ENCODE measurements around the gene LMX1A.

GRCh38 chr1:165342168-165342567 lies 14.3 kb downstream of the LMX1A start:
- no peak for TF ChIP-seq POLR2AphosphoS5 (IDR thresholded peaks at IDR 0.05; ENCODE audit: insufficient read depth in 1 of 2, low read depth in 1 of 2)
- TF ChIP-seq CTCF (IDR thresholded peaks at IDR 0.05) = no peak
